ENCODE results near the gene SEMA3D.

The SEMA3D gene

DNA sequence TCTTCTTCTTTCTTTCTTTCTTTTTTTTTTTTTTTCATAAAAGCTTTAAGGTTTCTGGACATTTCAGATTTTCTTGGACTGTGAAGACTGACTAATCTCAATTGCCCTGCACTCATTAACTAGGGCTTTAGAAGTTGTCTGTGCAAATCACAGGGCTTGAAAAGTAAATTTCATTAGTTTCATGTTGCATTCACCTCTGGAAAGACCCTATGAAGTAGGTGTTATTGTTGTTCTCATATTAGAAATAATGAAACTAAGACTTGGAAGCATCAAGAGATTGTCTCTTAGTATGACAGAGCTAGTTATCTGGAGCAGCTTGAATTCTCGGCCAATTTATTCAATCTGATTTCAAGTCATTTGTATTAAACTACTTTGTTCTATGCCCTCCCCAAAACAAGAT lies 28.2 kb upstream of the SEMA3D start:
- H3K4me3 ChIP-seq (ENCODE audit: low read depth, low read length): no peak overlapping the region
- DNase-seq (ENCODE audit: low read depth, low spot score): no peak
- ChIA-PET POLR2A (no interaction called here), CTCF (interaction anchor here (1.0 kb wide), 1 partner anchor 184 kb away, joined by 4 read pairs; no protein-coding TSS in a partner anchor)
- TF ChIP-seq, protein P1, sequence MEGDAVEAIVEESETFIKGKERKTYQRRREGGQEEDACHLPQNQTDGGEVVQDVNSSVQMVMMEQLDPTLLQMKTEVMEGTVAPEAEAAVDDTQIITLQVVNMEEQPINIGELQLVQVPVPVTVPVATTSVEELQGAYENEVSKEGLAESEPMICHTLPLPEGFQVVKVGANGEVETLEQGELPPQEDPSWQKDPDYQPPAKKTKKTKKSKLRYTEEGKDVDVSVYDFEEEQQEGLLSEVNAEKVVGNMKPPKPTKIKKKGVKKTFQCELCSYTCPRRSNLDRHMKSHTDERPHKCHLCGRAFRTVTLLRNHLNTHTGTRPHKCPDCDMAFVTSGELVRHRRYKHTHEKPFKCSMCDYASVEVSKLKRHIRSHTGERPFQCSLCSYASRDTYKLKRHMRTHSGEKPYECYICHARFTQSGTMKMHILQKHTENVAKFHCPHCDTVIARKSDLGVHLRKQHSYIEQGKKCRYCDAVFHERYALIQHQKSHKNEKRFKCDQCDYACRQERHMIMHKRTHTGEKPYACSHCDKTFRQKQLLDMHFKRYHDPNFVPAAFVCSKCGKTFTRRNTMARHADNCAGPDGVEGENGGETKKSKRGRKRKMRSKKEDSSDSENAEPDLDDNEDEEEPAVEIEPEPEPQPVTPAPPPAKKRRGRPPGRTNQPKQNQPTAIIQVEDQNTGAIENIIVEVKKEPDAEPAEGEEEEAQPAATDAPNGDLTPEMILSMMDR (IDR thresholded peaks at IDR 0.05; ENCODE audit: insufficient read depth, low read length, missing control alignments): no peak

DNA sequence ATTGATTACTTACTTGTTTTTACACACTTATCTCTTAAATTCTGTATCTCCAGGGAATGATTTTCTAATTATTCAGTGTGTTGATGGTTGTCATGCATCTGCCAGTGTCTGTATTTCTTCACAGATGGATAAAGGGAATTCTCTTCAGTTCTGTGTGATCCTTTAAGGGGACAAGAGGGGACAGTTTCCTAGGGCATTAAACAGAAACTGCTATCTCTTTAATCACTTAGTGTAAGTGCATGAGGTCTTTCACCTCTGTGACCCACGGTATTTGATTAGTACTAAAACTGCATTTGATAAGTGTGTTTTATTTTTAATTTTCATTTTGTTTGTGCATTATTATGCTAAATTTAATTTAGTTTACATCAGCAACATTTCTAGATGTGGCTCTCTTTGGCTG lies 26.6 kb upstream of the SEMA3D start:
- TF ChIP-seq, protein P1 (IDR thresholded peaks at IDR 0.05; ENCODE audit: insufficient read depth, low read length, missing control alignments): no peak
- no peak overlapping the region for H3K4me3 ChIP-seq (ENCODE audit: low read depth, low read length)
- no peak for DNase-seq (ENCODE audit: low read depth, low spot score)
- POLR2A ChIA-PET: no interaction called here
- CTCF ChIA-PET: interaction anchor here (1.2 kb wide), 1 partner anchor 12 kb away, joined by 4 read pairs; no protein-coding TSS in a partner anchor

DNA sequence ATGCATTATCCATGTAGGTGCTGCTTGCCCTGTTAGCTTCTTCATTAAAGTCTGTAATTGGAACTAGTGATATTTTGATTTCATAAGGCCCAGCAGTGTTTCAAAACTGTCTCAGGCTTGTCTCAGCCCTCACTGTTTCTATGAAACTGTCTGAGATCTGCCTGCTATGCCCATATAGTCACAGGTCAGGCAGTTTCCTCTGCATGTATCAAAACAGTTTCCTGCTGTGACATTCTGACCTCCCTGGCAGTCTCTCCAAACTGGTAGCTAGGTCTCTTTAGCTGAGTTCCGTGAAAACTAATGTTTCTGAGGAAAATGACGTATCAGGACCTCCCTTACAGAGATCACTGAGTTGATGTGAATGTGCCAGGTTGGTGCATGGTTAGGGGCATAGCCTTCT lies 18.9 kb upstream of the SEMA3D start:
- ChIA-PET CTCF (interaction anchor here (1.0 kb wide), 1 partner anchor 14 kb away, joined by 8 read pairs; no protein-coding TSS in a partner anchor), POLR2A (no interaction called here)
- no peak for DNase-seq (ENCODE audit: low read depth, low spot score)
- no peak overlapping the region for H3K4me3 ChIP-seq (ENCODE audit: low read depth, low read length)
- TF ChIP-seq, protein P1 (IDR thresholded peaks at IDR 0.05; ENCODE audit: insufficient read depth, low read length, missing control alignments): no peak

DNA sequence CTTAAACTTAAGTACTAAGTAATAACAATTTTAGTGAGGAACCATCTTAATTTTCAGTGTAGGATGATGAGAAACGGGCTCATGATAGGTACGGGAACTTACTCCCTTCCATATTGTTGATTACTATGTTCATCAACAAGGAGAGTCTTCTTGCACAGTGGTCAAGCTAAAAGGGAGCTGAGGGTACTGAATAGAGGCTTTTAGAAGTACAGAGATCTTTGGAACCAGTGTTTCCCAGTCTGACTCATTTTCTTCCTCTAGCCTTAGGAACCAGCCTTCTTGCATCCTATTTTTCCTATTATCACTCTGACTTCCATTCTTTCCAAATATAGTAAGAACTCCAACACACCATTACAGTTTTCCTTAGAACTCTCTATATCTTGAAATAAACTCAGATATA lies 17.6 kb upstream of the SEMA3D start:
- TF ChIP-seq, protein P1 (IDR thresholded peaks at IDR 0.05; ENCODE audit: insufficient read depth, low read length, missing control alignments): no peak
- CTCF ChIA-PET: interaction anchor here (1.0 to 1.6 kb wide), 3 partner anchors 12 to 163 kb away, joined by 4 to 8 read pairs (median 7); no protein-coding TSS in a partner anchor
- H3K4me3 ChIP-seq (ENCODE audit: low read depth, low read length): no peak overlapping the region
- no peak for DNase-seq (ENCODE audit: low read depth, low spot score)
- POLR2A ChIA-PET: no interaction called here

DNA sequence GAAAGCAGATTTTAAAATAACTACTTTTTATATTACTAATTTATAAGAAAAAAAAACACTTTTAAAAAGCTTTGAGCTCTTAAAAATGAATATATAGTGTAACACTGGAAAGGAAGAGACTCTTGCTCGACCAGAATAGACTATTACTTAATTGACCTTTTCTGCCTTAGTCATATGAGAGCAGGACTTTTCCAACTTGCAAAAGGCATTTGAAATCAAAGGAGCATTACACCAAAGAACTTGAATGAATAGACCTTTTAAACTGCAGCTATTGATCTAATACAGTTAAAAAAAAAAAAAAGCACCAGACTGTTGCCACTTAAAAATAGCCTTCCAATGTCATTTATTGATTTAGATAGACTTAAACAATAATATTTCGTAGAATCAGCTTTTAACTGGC lies 17.2 kb upstream of the SEMA3D start:
- DNase-seq (ENCODE audit: low read depth, low spot score): no peak
- no peak overlapping the region for H3K4me3 ChIP-seq (ENCODE audit: low read depth, low read length)
- ChIA-PET CTCF (interaction anchor here (1.0 to 1.6 kb wide), 2 partner anchors 19 to 162 kb away, joined by 4 to 7 read pairs; no protein-coding TSS in a partner anchor), POLR2A (no interaction called here)
- TF ChIP-seq, protein P1 (IDR thresholded peaks at IDR 0.05; ENCODE audit: insufficient read depth, low read length, missing control alignments): no peak

DNA sequence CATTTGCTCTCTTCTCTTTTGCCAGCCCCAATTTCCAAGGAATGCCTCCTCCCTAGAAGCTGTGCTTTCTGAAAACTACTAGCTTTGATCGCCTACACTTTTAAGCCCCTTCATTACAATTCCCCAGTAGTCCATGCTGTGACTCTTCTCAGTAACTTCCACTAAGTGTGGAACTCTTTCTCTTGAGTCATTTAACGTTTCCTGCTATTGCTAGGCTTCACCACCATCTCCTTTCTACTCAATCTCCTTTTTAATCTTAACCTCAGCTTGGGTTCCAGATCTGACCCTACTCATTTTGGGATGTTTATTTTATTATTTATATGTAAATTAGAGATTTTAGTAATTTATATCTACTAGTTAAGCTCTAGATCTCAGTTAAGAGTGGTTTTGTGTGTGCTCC lies 14.4 kb upstream of the SEMA3D start:
- ChIA-PET POLR2A (no interaction called here), CTCF (interaction anchor here (1.2 to 2.2 kb wide), 4 partner anchors 9 to 159 kb away, joined by 3 to 8 read pairs (median 4); partner anchors contain the start of gene SEMA3D)
- H3K4me3 ChIP-seq (ENCODE audit: low read depth, low read length): no peak overlapping the region
- no peak for DNase-seq (ENCODE audit: low read depth, low spot score)
- TF ChIP-seq, protein P1 (IDR thresholded peaks at IDR 0.05; ENCODE audit: insufficient read depth, low read length, missing control alignments): no peak
